GM18508 (cell line): ENCODE measurements around the gene TSSK2.
"Not testable (repeated sequence)": the region's sequence is repeated elsewhere in the genome, so short reads cannot be mapped to it uniquely, and the experiment has no call there.

Experiments
- ATAC-seq: cut with Tn5 transposase; IDR thresholded peaks from one replicate; pipeline ENCODE4 v1.9.1; 2021; ENCODE audit warnings: moderate number of reproducible peaks; ENCODE audit not compliant: insufficient read depth, unreplicated experiment

Gene TSSK2

DNA sequence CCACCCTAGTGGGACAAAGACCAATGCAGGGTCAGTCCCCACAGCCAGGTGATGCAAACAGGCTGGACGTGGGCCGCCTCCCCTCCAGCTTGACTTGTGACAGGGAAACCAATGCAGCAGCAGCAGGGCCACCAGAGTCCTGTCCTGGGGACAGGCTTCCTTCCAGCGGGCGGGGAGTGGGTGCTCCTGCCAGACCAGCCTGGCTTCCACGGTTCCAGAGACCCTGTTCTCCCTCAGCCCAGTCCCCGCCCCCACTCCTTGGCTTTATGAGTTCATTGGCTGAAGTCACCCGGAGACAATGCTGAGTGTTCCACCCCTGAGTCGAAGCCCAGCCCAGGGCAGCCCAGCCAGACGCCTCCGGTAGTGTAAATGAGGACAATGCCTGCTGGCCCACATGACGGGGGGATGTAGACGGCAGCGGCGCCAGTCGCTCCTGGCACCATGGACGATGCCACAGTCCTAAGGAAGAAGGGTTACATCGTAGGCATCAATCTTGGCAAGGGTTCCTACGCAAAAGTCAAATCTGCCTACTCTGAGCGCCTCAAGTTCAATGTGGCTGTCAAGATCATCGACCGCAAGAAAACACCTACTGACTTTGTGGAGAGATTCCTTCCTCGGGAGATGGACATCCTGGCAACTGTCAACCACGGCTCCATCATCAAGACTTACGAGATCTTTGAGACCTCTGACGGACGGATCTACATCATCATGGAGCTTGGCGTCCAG lies at the start of gene TSSK2:
Gene TSSK2, plus strand, starts transcription at position 350 of the 726 bp plus-strand sequence. Its CDS starts 92 bp downstream, at position 442.
- no peak for ATAC-seq

- ATAC-seq, result no peak
Measured at GRCh38 chr22:19081351-19081750, 49.8 kb upstream of the TSSK2 start.

DNA sequence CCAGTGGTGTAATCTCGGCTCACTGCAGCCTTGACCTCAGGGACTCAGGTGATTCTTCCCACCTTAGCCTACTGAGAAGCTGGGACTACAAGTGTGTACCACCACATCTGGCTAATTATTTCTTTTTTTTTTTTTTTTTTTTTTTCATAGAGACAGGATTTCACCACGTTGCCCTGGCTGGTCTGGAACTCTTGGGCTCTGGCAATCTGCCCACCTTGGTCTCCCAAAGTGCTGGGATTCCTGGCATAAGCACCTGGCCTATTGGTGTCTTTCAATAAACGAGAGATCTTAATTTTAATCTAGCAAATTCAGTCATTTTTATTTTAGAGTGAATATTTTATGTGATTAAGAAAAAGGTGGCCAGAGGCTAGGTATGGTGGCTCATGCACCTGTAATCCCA lies 49.0 kb upstream of the TSSK2 start:
- no peak for ATAC-seq

GRCh38 chr22:19082793-19083192 lies 48.3 kb upstream of the TSSK2 start:
- ATAC-seq, result no peak

GRCh38 chr22:19084126-19084525 lies 47.0 kb upstream of the TSSK2 start:
- ATAC-seq, result not testable (repeated sequence)

DNA sequence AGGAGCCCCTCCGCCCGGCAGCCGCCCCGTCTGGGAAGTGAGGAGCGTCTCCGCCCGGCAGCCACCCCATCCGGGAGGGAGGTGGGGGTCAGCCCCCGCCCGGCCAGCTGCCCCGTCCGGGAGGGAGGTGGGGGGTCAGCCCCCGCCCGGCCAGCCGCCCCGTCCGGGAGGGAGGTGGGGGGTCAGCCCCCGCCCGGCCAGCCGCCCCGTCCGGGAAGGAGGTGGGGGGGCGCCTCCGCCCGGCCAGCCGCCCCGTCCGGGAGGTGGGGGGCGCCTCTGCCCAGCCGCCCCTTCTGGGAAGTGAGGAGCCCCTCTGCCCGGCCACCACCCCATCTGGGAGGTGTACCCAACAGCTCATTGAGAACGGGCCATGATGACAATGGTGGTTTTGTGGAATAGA lies 46.5 kb upstream of the TSSK2 start:
- ATAC-seq, result not testable (repeated sequence)

DNA sequence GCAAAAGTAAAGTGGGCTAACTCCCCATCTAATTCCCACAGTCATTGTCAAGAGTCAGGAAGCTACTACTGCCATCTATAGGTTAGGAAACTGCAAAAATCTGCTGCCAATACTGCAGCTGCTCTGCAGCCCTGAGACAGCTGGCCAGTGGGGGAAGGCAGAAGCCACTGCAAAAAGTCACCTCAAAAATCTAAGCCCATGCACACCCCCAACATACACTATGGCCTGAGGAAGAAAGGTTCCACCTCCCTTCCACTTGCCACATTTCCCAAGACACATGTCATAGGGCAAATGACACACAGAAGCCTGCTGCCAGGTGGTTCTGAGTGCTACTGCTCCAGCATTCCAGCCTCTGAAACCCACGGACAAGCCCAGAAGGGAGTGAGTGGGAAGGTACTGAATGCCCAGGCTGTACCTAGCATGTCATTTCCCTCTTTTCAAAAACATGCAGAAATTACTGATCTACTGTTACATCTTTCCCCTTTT lies 45.8 kb upstream of the TSSK2 start:
- ATAC-seq, result no peak

GRCh38 chr22:19086417-19086816 lies 44.7 kb upstream of the TSSK2 start:
- no peak for ATAC-seq

- ATAC-seq, result no peak
Measured at GRCh38 chr22:19086896-19087295, 44.2 kb upstream of the TSSK2 start.

GRCh38 chr22:19088866-19089595 lies 42.1 kb upstream of the TSSK2 start:
- ATAC-seq, result no peak

DNA sequence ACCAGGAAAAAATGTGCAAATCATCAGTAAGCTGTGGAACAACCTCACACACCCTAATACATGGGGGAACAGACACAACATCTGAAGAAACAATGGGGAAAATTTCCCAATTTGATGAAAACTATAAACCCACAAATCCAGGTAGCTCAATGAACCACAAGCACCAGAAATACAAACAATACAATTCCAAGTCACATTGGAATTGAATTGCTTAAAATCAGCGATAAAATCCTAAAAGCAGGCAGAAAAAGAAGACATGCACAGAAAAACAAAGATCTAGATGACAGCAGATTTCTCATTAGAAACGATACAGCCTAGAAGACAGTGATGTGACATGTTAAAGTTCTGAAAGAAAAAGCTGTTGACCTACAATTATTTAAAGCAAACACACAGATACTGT lies 40.9 kb upstream of the TSSK2 start:
- no peak for ATAC-seq

DNA sequence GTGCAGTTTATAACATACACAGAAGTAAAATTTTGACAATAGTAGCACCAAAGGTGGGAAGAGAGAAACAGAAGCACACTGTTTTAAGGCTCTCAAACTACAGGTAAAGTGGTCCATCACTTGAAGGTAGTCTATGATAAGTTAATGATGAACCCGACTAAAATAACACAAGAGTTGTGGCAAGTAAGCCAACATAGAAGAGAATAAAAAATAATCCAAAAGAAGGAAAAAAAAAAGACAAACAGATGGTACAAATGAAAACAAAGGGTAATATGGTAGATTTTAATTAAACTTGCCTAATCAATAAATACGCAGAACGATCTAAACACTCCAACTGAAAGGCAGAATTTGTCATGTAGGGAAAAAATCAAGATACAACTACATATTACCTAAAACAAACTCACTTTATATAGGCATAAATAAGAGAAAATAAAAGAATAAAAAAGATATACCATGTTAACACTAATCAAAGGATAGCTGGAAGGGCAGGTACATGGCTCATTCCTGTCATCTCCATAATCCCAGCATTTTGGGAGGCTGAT lies 40.5 kb upstream of the TSSK2 start:
- ATAC-seq, result no peak

DNA sequence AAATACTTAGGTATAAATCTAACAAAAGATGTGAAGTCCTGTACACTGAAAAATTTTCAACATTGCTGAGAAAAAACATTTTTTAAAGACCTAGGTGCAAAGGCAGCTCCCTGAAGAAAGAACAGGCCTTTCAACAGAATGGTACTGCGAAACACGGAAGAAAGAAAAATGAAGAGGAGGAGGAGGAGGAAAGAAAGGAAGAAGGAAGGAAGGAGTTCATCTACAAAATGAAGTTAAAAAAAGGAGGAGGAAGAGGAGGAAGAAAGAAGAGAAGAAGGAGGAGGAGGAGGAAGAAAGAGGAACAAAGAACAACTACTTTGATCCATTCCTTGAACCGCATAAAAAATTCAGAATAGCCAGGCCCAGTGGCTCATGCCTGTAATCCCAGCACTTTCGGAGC lies 38.4 kb upstream of the TSSK2 start:
- no peak for ATAC-seq

GRCh38 chr22:19094393-19094997 lies 36.6 kb upstream of the TSSK2 start:
- ATAC-seq, result no peak

DNA sequence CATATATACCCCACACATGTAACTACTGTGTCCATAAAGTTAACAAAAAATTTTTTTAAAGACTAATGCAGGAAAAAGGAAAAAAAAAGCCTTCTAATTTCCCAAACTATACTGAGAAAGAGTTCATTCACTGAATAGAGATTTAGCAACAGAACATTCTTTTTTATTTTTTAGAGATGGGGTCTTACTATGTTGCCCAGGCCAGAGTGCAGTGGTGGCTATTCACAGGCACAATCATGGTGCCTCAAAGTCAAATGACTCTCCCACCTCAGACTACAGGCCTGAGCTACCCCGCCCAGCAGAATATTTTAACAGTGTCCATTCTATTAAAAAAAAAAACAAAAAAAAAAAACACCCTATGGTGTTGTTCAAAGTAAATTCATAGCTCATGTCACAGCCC lies 34.6 kb upstream of the TSSK2 start:
- no peak for ATAC-seq

DNA sequence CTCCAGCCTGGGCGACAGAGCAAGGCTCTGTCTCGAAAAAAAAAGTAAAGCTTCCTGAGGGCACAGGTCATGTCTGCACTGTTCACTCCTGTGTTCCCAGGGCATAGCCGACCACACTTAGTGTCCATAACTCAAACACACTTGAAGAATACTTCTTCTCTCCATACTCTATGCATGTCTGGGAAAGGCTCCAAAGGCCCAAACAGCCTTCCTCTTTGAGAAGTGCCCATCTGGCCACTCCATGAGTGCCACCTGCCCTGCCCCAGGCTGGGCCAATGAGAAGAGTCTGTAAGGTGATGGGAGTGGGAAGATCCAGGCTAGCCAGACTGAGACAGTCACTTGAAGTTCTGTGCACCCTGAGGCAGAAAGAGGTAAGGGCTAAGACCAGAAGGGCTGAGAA lies 33.6 kb upstream of the TSSK2 start:
- ATAC-seq, result no peak

DNA sequence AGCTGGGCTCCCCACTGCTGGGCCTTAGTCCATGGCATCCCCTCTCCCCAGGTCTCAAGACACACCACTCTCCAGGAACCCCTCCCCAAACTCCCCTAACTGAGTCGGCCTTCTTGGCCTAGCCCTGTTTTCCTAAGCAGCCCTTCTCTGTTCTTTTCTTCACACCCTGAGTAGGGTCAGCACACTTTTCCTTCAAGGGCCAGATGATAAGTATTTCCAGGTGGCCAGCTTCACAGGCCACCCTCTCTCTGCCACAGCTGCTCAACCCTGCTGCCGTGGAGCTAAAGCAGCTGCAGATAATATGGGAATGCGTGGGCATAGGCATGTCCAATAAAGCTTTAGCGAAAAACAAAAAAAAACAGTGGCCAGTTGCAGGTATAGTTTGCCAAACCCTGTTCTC lies 33.0 kb upstream of the TSSK2 start:
- no peak for ATAC-seq

- no peak for ATAC-seq
Measured at GRCh38 chr22:19103880-19104821, 27.0 kb upstream of the TSSK2 start.

- ATAC-seq, result no peak
Measured at GRCh38 chr22:19105456-19105855, 25.7 kb upstream of the TSSK2 start.
